Activated CD4-positive, CD25-positive, alpha-beta regulatory T cell treated with anti-CD3 and anti-CD28 coated beads, Interleukin-2, amount 50 U/mL, for 72 hours (primary cell): ENCODE data around the gene ITCH.
"Not testable (repeated sequence)": the region's sequence is repeated elsewhere in the genome, so short reads cannot be mapped to it uniquely, and the experiment has no call there.

ENCODE experiments used
- DNase-seq: peaks from one replicate; pipeline ENCODE4 v3.0.0; 2021

ITCH gene

GRCh38 chr20:34363062-34363464, at the start of gene ITCH:
Gene ITCH (plus strand): TSS chr20:34363273. CDS start chr20:34393812, 30,539 bp downstream.
- peak; percentile 91 for DNase-seq

GRCh38 chr20:34315236-34315635, 47.8 kb upstream of the ITCH start:
- DNase-seq = no peak

GRCh38 chr20:34316196-34316814, 46.8 kb upstream of the ITCH start:
- DNase-seq = no peak

GRCh38 chr20:34318609-34319443, 44.2 kb upstream of the ITCH start:
- DNase-seq = no peak

GRCh38 chr20:34320861-34321260, 42.2 kb upstream of the ITCH start:
- no peak for DNase-seq

- no peak for DNase-seq
Measured at GRCh38 chr20:34322267-34323105, 40.6 kb upstream of the ITCH start.

GRCh38 chr20:34324541-34324940, 38.5 kb upstream of the ITCH start:
- DNase-seq = no peak

- not testable (repeated sequence) for DNase-seq
Measured at GRCh38 chr20:34328207-34328606, 34.9 kb upstream of the ITCH start.

- no peak for DNase-seq
Measured at GRCh38 chr20:34328928-34329677, 34.0 kb upstream of the ITCH start.

- not testable (repeated sequence) for DNase-seq
Measured at GRCh38 chr20:34330861-34331544, 32.1 kb upstream of the ITCH start.

GRCh38 chr20:34331838-34332237, 31.2 kb upstream of the ITCH start:
- no peak for DNase-seq

GRCh38 chr20:34332262-34332920, 30.7 kb upstream of the ITCH start:
- no peak for DNase-seq

- DNase-seq = no peak
Measured at GRCh38 chr20:34333786-34334185, 29.3 kb upstream of the ITCH start.

- DNase-seq = no peak
Measured at GRCh38 chr20:34334654-34335407, 28.2 kb upstream of the ITCH start.

GRCh38 chr20:34337544-34337943, 25.5 kb upstream of the ITCH start:
- no peak for DNase-seq

GRCh38 chr20:34337982-34338726, 24.9 kb upstream of the ITCH start:
- DNase-seq = no peak

GRCh38 chr20:34340726-34341125, 22.3 kb upstream of the ITCH start:
- DNase-seq = not testable (repeated sequence)

- not testable (repeated sequence) for DNase-seq
Measured at GRCh38 chr20:34341199-34341598, 21.9 kb upstream of the ITCH start.

- no peak for DNase-seq
Measured at GRCh38 chr20:34343458-34344211, 19.4 kb upstream of the ITCH start.
